Lung (tissue), 12 donors: ENCODE data around the gene COL18A1. TPM values are rescaled to one million over a fixed set of nuclear protein-coding genes. Genes with fewer than 3 reads are reported as not detected.
"Not testable (repeated sequence)": the region's sequence is repeated elsewhere in the genome, so short reads cannot be mapped to it uniquely, and the experiment has no call there.

Experiments
- ATAC-seq: fragments of 200-7000 bp; cut with Tn5 transposase; one replicate; pipeline ENCODE4 v1.9.1; 2020; ENCODE audit warnings: moderate number of reproducible peaks; ENCODE audit not compliant: insufficient read depth, low FRiP score
- DNase-seq, 3 donors: peaks; one replicate each; pipeline ENCODE4 v3.0.0-alpha.2; 2013 to 2017
- H3K27ac ChIP-seq, 2 donors: one replicate each; pipeline ENCODE4 v1.5.1; 2013; ENCODE audit warnings: mild to moderate bottlenecking in 2 of 2, moderate library complexity in 2 of 2, control low read depth in 1 of 2, inconsistent platforms in 1 of 2, low read depth in 1 of 2, low read length in 1 of 2
- H3K27me3 ChIP-seq, 3 donors: one replicate each; pipeline ENCODE4 v1.5.1; 2013; ENCODE audit warnings: low read length in 2 of 3; ENCODE audit not compliant: control insufficient read depth in 3 of 3, insufficient read depth in 3 of 3
- H3K36me3 ChIP-seq, 4 donors: one replicate each; pipeline ENCODE4 v1.5.1; 2013; ENCODE audit warnings: low read length in 4 of 4, mild to moderate bottlenecking in 1 of 4, moderate library complexity in 1 of 4; ENCODE audit not compliant: control insufficient read depth in 4 of 4, insufficient read depth in 4 of 4
- H3K4me1 ChIP-seq, 5 donors: one replicate each; pipeline ENCODE4 v1.5.1; 2013; ENCODE audit warnings: low read length in 5 of 5, mild to moderate bottlenecking in 2 of 5, moderate library complexity in 1 of 5; ENCODE audit not compliant: control insufficient read depth in 5 of 5, insufficient read depth in 5 of 5
- H3K4me3 ChIP-seq: one replicate; pipeline ENCODE4 v1.5.1; 2013; ENCODE audit warnings: mild to moderate bottlenecking, control low read depth, moderate library complexity
- H3K9ac ChIP-seq, 2 donors: one replicate each; pipeline ENCODE4 v1.5.1; 2013; ENCODE audit warnings: low read length in 2 of 2, control low read depth in 1 of 2; ENCODE audit not compliant: insufficient read depth in 1 of 2
- H3K9me3 ChIP-seq, 4 donors: one replicate each; pipeline ENCODE4 v1.5.1; 2013; ENCODE audit warnings: low read length in 3 of 4, mild to moderate bottlenecking in 1 of 4, moderate library complexity in 1 of 4; ENCODE audit not compliant: control insufficient read depth in 4 of 4, insufficient read depth in 3 of 4
- CTCF ChIP-seq: IDR thresholded peaks from 2 replicates; pipeline ENCODE4 v1.5.1; 2012; ENCODE audit warnings: mild to moderate bottlenecking; ENCODE audit errors: control extremely low read depth, extremely low read depth
- WGBS, 2 donors: extraction: QIAGEN DNeasy Blood & Tissue Kit; methylation state at CpG; one replicate each; pipeline ENCODE4 v1.1.7; 2013; 5-methylcytosine and 5-hydroxymethylcytosine counted together
- polyA plus RNA-seq, 2 donors: library from polyadenylated mRNA; stranded (reverse); fragments of 200-250 nt; gene quantifications; one replicate each; pipeline ENCODE4 v1.2.1, GENCODE V29; 2013
- total RNA-seq, 2 donors: library from RNA; depleted of rRNA in 1 of 2; stranded (reverse); fragments of >200 nt in 1 of 2; gene quantifications; one replicate each; pipeline ENCODE4 v1.2.1, GENCODE V29; 2014 to 2021
- donor health status: control.
- donor health status: control.
- donor health status: Bipolar disorder and iron deficiency.
- donor health status: healthy.
- donor health status: DM: yes; HTN: yes; CAD: no.

The COL18A1 gene
- total and polyA plus RNA-seq, 4 donors = 42.7 to 102 (median 45.8) TPM

- TF ChIP-seq CTCF = no peak
- no peak overlapping the region for H3K9ac ChIP-seq
- H3K4me1 ChIP-seq = peaks cover 0 to 33% (median 9%) of the 10 kb centered on the region in 5 donors
- ATAC-seq (no peak), DNase-seq (no peak)
- WGBS, 2 donors = 86 to 88% methylated on average over 15 of the region's 15 CpGs
- no peak overlapping the region for H3K27ac ChIP-seq
- no peaks in the 10 kb centered on the region for H3K36me3 ChIP-seq
- H3K9me3 ChIP-seq = no peaks in the 10 kb centered on the region
- no peaks in the 10 kb centered on the region for H3K27me3 ChIP-seq
- H3K4me3 ChIP-seq = no peak overlapping the region
Measured at GRCh38 chr21:45362077-45362747, 42.8 kb upstream of the COL18A1 start.

- Histone ChIP-seq H3K36me3 (no peaks in the 10 kb centered on the region), H3K9me3 (no peaks in the 10 kb centered on the region), H3K9ac (no peak overlapping the region), H3K4me3 (no peak overlapping the region), H3K4me1 (peaks cover 0 to 29% (median 9%) of the 10 kb centered on the region in 5 donors), H3K27me3 (no peaks in the 10 kb centered on the region), H3K27ac (no peak overlapping the region)
- 92 to 95% methylated on average over 14 of the region's 14 CpGs for WGBS, 2 donors
- TF ChIP-seq CTCF = no peak
- DNase-seq (no peak), ATAC-seq (no peak)
Measured at GRCh38 chr21:45362748-45363145, 42.2 kb upstream of the COL18A1 start.

- Histone ChIP-seq H3K4me1 (peaks cover 0 to 27% (median 9%) of the 10 kb centered on the region in 5 donors), H3K27ac (peak overlapping the region in 1 of 2 donors; percentile 97)
- 88 to 97% methylated on average over 19 of the region's 19 CpGs for WGBS, 2 donors
- H3K27me3 ChIP-seq, H3K36me3 ChIP-seq, H3K4me3 ChIP-seq, DNase-seq, H3K9ac ChIP-seq, ATAC-seq, H3K9me3 ChIP-seq: not testable (repeated sequence)
Measured at GRCh38 chr21:45363272-45363671, 41.7 kb upstream of the COL18A1 start.

GRCh38 chr21:45363921-45364467, 41.0 kb upstream of the COL18A1 start:
- peak; percentile 77 to 94 (median 92) for DNase-seq
- no peaks in the 10 kb centered on the region for H3K36me3 ChIP-seq
- no peaks in the 10 kb centered on the region for H3K27me3 ChIP-seq
- peak; percentile 52 for ATAC-seq
- H3K4me3 ChIP-seq = no peak overlapping the region
- H3K4me1 ChIP-seq = peaks cover 0 to 27% (median 9%) of the 10 kb centered on the region in 5 donors
- H3K27ac ChIP-seq = peak overlapping the region; percentile 87 to 97
- no peak for TF ChIP-seq CTCF
- H3K9me3 ChIP-seq = no peaks in the 10 kb centered on the region
- 37 to 42% methylated on average over 19 of the region's 19 CpGs for WGBS, 2 donors
- H3K9ac ChIP-seq = no peak overlapping the region
